GM12878 (cell line): ENCODE data around the gene ARID3B. TPM values are rescaled to one million over a fixed set of nuclear protein-coding genes. Genes with fewer than 3 reads are reported as not detected.

Experiments
- BHLHE40 ChIP-seq, 2 experiments: fragments of 450-650 bp in 1 of 2; IDR thresholded peaks; 2 replicates each; pipeline ENCODE4 v1.6.1; 2011 to 2017; ENCODE audit warnings: low read depth in 2 of 2, borderline replicate concordance in 1 of 2, improper control_type of control experiment in 1 of 2, low read length in 1 of 2, mild to moderate bottlenecking in 1 of 2
- CBX3 ChIP-seq: fragments of 200-600 bp; sonication (generic); IDR thresholded peaks from 2 replicates; pipeline ENCODE4 v1.6.1; 2016; ENCODE audit warnings: low read depth, borderline replicate concordance
- CREB1 ChIP-seq: IDR thresholded peaks from 2 replicates; pipeline ENCODE4 v1.6.1; 2012; ENCODE audit warnings: low read depth, mild to moderate bottlenecking, inconsistent platforms
- CREM ChIP-seq: IDR thresholded peaks from 2 replicates; pipeline ENCODE4 v1.6.1; 2014; ENCODE audit warnings: antibody characterized with exemption, low read depth
- ETV6 ChIP-seq, 2 experiments: fragments of 450-650 bp in 1 of 2; IDR thresholded peaks in 1 of 2; conservative IDR thresholded peaks in 1 of 2; 2 replicates each; pipeline ENCODE4 v1.6.1; 2014; ENCODE audit warnings: antibody characterized with exemption in 1 of 2, borderline replicate concordance in 1 of 2, low read depth in 1 of 2, mild to moderate bottlenecking in 1 of 2, moderate library complexity in 1 of 2
- KLF5 ChIP-seq: fragments of 450-650 bp; IDR thresholded peaks from 2 replicates; pipeline ENCODE4 v1.6.1; 2014; ENCODE audit warnings: mild to moderate bottlenecking; ENCODE audit not compliant: partially characterized antibody
- MYB ChIP-seq: fragments of 150-350 bp; IDR thresholded peaks from 2 replicates; pipeline ENCODE4 v1.6.1; 2014; ENCODE audit warnings: mild to moderate bottlenecking, low read depth, low read length, borderline replicate concordance
- NFYB ChIP-seq: IDR thresholded peaks from 2 replicates; pipeline ENCODE4 v1.6.1; 2011; ENCODE audit warnings: low read depth, mild to moderate bottlenecking, low read length, improper control_type of control experiment, moderate library complexity; ENCODE audit not compliant: insufficient read depth
- PAX5 ChIP-seq: IDR thresholded peaks from 2 replicates; pipeline ENCODE4 v1.6.1; 2011; ENCODE audit warnings: low read depth, low read length, borderline replicate concordance
- POLR2AphosphoS2 ChIP-seq: IDR thresholded peaks from 2 replicates; pipeline ENCODE4 v1.6.1; 2011; ENCODE audit warnings: low read depth, mild to moderate bottlenecking, low read length, improper control_type of control experiment, moderate library complexity
- RAD51 ChIP-seq: fragments of 450-650 bp; IDR thresholded peaks from 2 replicates; pipeline ENCODE4 v1.6.1; 2016; ENCODE audit warnings: moderate library complexity, mild to moderate bottlenecking, inconsistent platforms
- SMAD5 ChIP-seq: IDR thresholded peaks from 2 replicates; pipeline ENCODE4 v1.6.1; 2016; ENCODE audit warnings: antibody characterized with exemption, low read depth
- SMARCA5 ChIP-seq: fragments of 450-650 bp; IDR thresholded peaks from 2 replicates; pipeline ENCODE4 v1.6.1; 2017; ENCODE audit warnings: mild to moderate bottlenecking
- ZNF24 ChIP-seq: fragments of 450-650 bp; IDR thresholded peaks from 2 replicates; pipeline ENCODE4 v1.6.1; 2017; ENCODE audit warnings: antibody characterized with exemption, mild to moderate bottlenecking
- ZZZ3 ChIP-seq: IDR thresholded peaks from 2 replicates; pipeline ENCODE4 v1.6.1; 2011; ENCODE audit warnings: low read depth; ENCODE audit not compliant: control insufficient read depth, insufficient read length
- polyA plus RNA-seq, 11 experiments: library from polyadenylated mRNA; depleted of rRNA in 4 of 11; unstranded in 6 of 11; stranded (reverse) in 5 of 11; fragments of >200 nt; fragmentation: Nextera tagmentation in 4 of 11; fragmentation: Illumina TruSeq in 1 of 11; extraction: Ambion mirVana in 4 of 11; extraction: Trizol in 1 of 11; gene quantifications; 1 replicate in 1 of 11; 2 replicates in 10 of 11; pipeline versions ENCODE4 v1.2.1 to v1.2.3, GENCODE V29; 2011 to 2016; ENCODE audit warnings: inconsistent platforms in 2 of 11, missing spikeins in 2 of 11, low read depth in 1 of 11
- total RNA-seq, 4 experiments: library from RNA; depleted of rRNA in 3 of 4; stranded (reverse); fragments of >200 nt in 3 of 4; fragmentation: Illumina TruSeq in 1 of 4; extraction: Trizol in 1 of 4; gene quantifications; 2 replicates each; pipeline versions ENCODE4 v1.2.1 to v1.2.3, GENCODE V29; 2013 to 2021
- TF ChIP-seq, protein P1 (sequence below): fragments of 450-650 bp; IDR thresholded peaks from 2 replicates; pipeline ENCODE4 v1.6.1; 2017; ENCODE audit warnings: mild to moderate bottlenecking, low read depth, inconsistent platforms; ENCODE audit not compliant: poor library complexity, severe bottlenecking
- TF ChIP-seq, protein P2 (sequence below): fragments of 450-650 bp; IDR thresholded peaks from 2 replicates; pipeline ENCODE4 v1.6.1; 2017; ENCODE audit warnings: low read depth, mild to moderate bottlenecking, moderate library complexity
- TF ChIP-seq, protein P3 (sequence below): IDR thresholded peaks from 2 replicates; pipeline ENCODE4 v1.6.1; 2012; ENCODE audit warnings: low read depth, low read length, improper control_type of control experiment
- TF ChIP-seq, protein P4 (sequence below): fragments of 450-650 bp; conservative IDR thresholded peaks from 2 replicates; pipeline ENCODE4 v1.6.1; 2017; ENCODE audit warnings: mild to moderate bottlenecking, moderate library complexity
- TF ChIP-seq, protein P5 (sequence below): IDR thresholded peaks from 2 replicates; pipeline ENCODE4 v1.6.1; 2011; ENCODE audit warnings: low read depth, mild to moderate bottlenecking, low read length, moderate library complexity, borderline replicate concordance; ENCODE audit errors: extremely low read depth

ARID3B gene
- total and polyA plus RNA-seq, 10 of the 15 experiments (the other 5 are each of a cell fraction or from before 2014, with no cell fraction given) = 1.1 to 33.4 (median 24.0) TPM

DNA sequence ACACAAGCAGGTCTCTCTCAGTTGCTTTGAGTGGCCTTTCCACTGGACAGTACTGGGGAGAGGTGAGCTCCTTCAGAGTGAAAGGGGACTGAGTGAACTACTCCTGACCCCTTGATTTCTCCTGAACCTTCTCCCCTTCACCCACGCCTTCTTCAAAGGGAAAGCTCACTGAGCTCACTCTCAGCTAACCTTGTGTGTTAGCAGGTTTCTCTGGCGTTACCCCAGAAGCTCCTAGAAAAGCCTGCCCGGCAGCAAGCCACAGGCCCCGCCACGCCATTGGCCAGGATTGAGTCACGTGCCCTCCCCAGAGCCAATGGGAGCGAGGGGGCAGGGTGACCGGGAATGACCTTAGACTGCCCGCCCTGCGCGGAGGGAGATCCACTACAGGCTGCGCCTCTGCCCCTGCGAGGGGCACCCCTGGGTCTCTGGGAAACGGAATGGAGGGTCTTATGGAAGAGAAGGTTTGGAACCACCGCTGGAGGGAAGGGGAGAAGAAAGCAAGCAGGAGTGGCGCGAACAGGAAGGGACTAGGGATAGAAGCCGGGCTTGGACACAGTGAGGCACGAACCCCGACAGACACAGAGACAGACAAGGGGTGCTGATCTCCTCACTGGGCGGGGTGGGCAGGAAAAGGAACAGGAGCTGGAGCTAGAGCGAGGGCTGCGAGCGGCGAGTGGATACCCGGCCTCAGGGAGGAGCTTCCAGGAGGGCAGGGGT, 57.3 kb downstream of the ARID3B start (continued):
- TF ChIP-seq, protein P1, sequence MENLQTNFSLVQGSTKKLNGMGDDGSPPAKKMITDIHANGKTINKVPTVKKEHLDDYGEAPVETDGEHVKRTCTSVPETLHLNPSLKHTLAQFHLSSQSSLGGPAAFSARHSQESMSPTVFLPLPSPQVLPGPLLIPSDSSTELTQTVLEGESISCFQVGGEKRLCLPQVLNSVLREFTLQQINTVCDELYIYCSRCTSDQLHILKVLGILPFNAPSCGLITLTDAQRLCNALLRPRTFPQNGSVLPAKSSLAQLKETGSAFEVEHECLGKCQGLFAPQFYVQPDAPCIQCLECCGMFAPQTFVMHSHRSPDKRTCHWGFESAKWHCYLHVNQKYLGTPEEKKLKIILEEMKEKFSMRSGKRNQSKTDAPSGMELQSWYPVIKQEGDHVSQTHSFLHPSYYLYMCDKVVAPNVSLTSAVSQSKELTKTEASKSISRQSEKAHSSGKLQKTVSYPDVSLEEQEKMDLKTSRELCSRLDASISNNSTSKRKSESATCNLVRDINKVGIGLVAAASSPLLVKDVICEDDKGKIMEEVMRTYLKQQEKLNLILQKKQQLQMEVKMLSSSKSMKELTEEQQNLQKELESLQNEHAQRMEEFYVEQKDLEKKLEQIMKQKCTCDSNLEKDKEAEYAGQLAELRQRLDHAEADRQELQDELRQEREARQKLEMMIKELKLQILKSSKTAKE = no peak
- TF ChIP-seq, protein P2, sequence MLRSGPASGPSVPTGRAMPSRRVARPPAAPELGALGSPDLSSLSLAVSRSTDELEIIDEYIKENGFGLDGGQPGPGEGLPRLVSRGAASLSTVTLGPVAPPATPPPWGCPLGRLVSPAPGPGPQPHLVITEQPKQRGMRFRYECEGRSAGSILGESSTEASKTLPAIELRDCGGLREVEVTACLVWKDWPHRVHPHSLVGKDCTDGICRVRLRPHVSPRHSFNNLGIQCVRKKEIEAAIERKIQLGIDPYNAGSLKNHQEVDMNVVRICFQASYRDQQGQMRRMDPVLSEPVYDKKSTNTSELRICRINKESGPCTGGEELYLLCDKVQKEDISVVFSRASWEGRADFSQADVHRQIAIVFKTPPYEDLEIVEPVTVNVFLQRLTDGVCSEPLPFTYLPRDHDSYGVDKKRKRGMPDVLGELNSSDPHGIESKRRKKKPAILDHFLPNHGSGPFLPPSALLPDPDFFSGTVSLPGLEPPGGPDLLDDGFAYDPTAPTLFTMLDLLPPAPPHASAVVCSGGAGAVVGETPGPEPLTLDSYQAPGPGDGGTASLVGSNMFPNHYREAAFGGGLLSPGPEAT = no peak; the same call in 1 of the 2 replicates
- TF ChIP-seq MYB = no peak
- no peak for TF ChIP-seq CBX3
- no peak for TF ChIP-seq PAX5
- TF ChIP-seq ZZZ3 = no peak
- TF ChIP-seq, protein P3, sequence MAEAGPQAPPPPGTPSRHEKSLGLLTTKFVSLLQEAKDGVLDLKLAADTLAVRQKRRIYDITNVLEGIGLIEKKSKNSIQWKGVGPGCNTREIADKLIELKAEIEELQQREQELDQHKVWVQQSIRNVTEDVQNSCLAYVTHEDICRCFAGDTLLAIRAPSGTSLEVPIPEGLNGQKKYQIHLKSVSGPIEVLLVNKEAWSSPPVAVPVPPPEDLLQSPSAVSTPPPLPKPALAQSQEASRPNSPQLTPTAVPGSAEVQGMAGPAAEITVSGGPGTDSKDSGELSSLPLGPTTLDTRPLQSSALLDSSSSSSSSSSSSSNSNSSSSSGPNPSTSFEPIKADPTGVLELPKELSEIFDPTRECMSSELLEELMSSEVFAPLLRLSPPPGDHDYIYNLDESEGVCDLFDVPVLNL = no peak
- TF ChIP-seq, protein P4, sequence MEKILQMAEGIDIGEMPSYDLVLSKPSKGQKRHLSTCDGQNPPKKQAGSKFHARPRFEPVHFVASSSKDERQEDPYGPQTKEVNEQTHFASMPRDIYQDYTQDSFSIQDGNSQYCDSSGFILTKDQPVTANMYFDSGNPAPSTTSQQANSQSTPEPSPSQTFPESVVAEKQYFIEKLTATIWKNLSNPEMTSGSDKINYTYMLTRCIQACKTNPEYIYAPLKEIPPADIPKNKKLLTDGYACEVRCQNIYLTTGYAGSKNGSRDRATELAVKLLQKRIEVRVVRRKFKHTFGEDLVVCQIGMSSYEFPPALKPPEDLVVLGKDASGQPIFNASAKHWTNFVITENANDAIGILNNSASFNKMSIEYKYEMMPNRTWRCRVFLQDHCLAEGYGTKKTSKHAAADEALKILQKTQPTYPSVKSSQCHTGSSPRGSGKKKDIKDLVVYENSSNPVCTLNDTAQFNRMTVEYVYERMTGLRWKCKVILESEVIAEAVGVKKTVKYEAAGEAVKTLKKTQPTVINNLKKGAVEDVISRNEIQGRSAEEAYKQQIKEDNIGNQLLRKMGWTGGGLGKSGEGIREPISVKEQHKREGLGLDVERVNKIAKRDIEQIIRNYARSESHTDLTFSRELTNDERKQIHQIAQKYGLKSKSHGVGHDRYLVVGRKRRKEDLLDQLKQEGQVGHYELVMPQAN = 0 out of 2 replicates have a peak, but pooled peaks have one; percentile 31
- TF ChIP-seq, protein P5, sequence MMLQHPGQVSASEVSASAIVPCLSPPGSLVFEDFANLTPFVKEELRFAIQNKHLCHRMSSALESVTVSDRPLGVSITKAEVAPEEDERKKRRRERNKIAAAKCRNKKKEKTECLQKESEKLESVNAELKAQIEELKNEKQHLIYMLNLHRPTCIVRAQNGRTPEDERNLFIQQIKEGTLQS = peak; percentile 86; the same call in 1 of the 2 replicates
- no peak for TF ChIP-seq ETV6 (conservative IDR thresholded peaks at IDR 0.05 in 1 of 2, IDR thresholded peaks at IDR 0.05 in 1 of 2; ENCODE audit: borderline replicate concordance in 1 of 2, low read depth in 1 of 2)
- TF ChIP-seq BHLHE40 (IDR thresholded peaks at IDR 0.05; ENCODE audit: borderline replicate concordance in 1 of 2, low read depth in 2 of 2, low read length in 1 of 2) = peak; percentile 73 to 91; a peak in 3 of 4 replicates
- no peak for TF ChIP-seq ZNF24
- peak; percentile 27; the same call in 1 of the 2 replicates for TF ChIP-seq CREM
- TF ChIP-seq CREB1 = peak; percentile 46; the same call in 1 of the 2 replicates
- TF ChIP-seq NFYB = peak; percentile 98
- TF ChIP-seq SMAD5 = peak; percentile 50; the same call in 1 of the 2 replicates
- peak; percentile 94 for TF ChIP-seq POLR2AphosphoS2
- TF ChIP-seq RAD51 = peak; percentile 97
- TF ChIP-seq SMARCA5 = no peak
- no peak for TF ChIP-seq KLF5
